Heart right ventricle (tissue), 16 donors: ENCODE measurements around the gene STAM2. TPM values are rescaled to one million over a fixed set of nuclear protein-coding genes. Genes with fewer than 3 reads are reported as not detected.
"Not testable (repeated sequence)": the region's sequence is repeated elsewhere in the genome, so short reads cannot be mapped to it uniquely, and the experiment has no call there.

Source experiments
- ATAC-seq, 8 donors: fragments of 200-7000 bp; cut with Tn5 transposase; one replicate each; pipeline ENCODE4 v1.9.1; 2020; ENCODE audit warnings: mild to moderate bottlenecking in 8 of 8, moderate library complexity in 8 of 8, moderate number of reproducible peaks in 1 of 8
- DNase-seq, 2 donors: peaks; one replicate each; pipeline ENCODE4 v3.0.0-alpha.2; 2020
- H3K27ac ChIP-seq, 10 donors: fragments of 200-600 bp; sonication (generic) in 2 of 10; one replicate each; pipeline versions ENCODE4 v1.5.0 to v1.8.0; 2020 to 2022; ENCODE audit warnings: mild to moderate bottlenecking in 3 of 10
- H3K27me3 ChIP-seq, 7 donors: fragments of 200-600 bp; one replicate each; pipeline ENCODE4 v1.8.0; 2021 to 2022; ENCODE audit warnings: mild to moderate bottlenecking in 2 of 7
- H3K36me3 ChIP-seq, 9 donors: fragments of 200-600 bp; sonication (generic) in 1 of 9; one replicate each; pipeline versions ENCODE4 v1.5.0 to v1.8.0; 2020 to 2022; ENCODE audit warnings: mild to moderate bottlenecking in 2 of 9
- H3K4me1 ChIP-seq, 9 donors: fragments of 200-600 bp; sonication (generic) in 1 of 9; one replicate each; pipeline versions ENCODE4 v1.5.0 to v1.8.0; 2020 to 2022; ENCODE audit warnings: mild to moderate bottlenecking in 4 of 9
- H3K4me3 ChIP-seq, 10 donors: fragments of 200-600 bp; sonication (generic) in 2 of 10; one replicate each; pipeline versions ENCODE4 v1.5.0 to v1.8.0; 2020 to 2022; ENCODE audit warnings: mild to moderate bottlenecking in 7 of 10, moderate library complexity in 2 of 10
- H3K9me3 ChIP-seq, 11 donors: fragments of 200-600 bp in 10 of 11; sonication (generic) in 2 of 11; one replicate each; pipeline versions ENCODE4 v1.5.0 to v1.8.0; 2013 to 2022; ENCODE audit warnings: mild to moderate bottlenecking in 2 of 11, control low read depth in 1 of 11, moderate library complexity in 1 of 11
- WGBS, 2 donors: extraction: QIAGEN DNeasy Blood & Tissue Kit; methylation state at CpG; one replicate each; pipeline ENCODE4 v1.1.7; 2013; ENCODE audit warnings: inconsistent platforms in 1 of 2; 5-methylcytosine and 5-hydroxymethylcytosine counted together
- intact Hi-C, 10 donors: fragments of 100-400 bp; cut with DNase I; formaldehyde crosslinking; loops; one replicate each; pipeline versions ENCODE4 v1.11.1 to v1.14.2; 2022
- polyA plus RNA-seq, 2 donors: library from polyadenylated mRNA; stranded (reverse); fragments of 200-250 nt; gene quantifications; one replicate each; pipeline ENCODE4 v1.2.3, GENCODE V29; 2013
- total RNA-seq, 10 donors: library from RNA; stranded (reverse); fragmentation: NEBNext Ultra II Directional in 3 of 10; extraction: Animal tissue kit (Norgen Biotek cat#: 25700) in 3 of 10; gene quantifications; one replicate each; pipeline versions ENCODE4 v1.2.1 to v1.2.4, GENCODE V29; 2021 to 2023
- TF ChIP-seq, protein P1 (sequence below), 9 donors: fragments of 200-600 bp; sonication (generic) in 2 of 9; IDR thresholded peaks; one replicate each; pipeline versions ENCODE4 v1.5.0 to v1.8.0; 2021 to 2022; ENCODE audit warnings: antibody characterized with exemption in 9 of 9, mild to moderate bottlenecking in 5 of 9, moderate library complexity in 1 of 9
- donor health status: Arrhythmogenic right ventricular cardiomyopathy.
- donor health status: ischemic (EF 13 %, LVEDD 7.1; RV severe dilation, severe dysfunction).
- donor health status: healthy with polysubstance abuse.
- donor health status: DM: no; HTN: yes; CAD: no.
- donor health status: DM: no; HTN: no; CAD: no.
- donor health status: ischemic (EF 25% LVEDD 6.9; RV normal size, moderate dysfunction).
- donor health status: ischemic (EF 25% LVEDD 5.7; RV mildly dilated, moderate dysfunction).
- donor health status: healthy.
- donor health status: DM: yes; HTN: yes; CAD: no.
- donor health status: Ischemic cardiomyopathy.
- donor health status: ischemic (EF 35%, LVEDD 5.7; RV mildly dilated, moderate dysfunction).
- donor health status: nonischemic (EF 11% LVEDD 7.7; RV severe dilation, severe dysfunction).
- donor health status: DM: yes; HTN: yes; CAD: no.
- donor health status: PGD.
- donor health status: ischemic (EF 29% LVEDD 5.4; RV normal size, mild dysfunction).
- donor health status: nonischemic (EF 23%, LVEDD 6.1; RV moderate dilation, normal function).

STAM2 gene
- total and polyA plus RNA-seq, 12 donors, result 6.9 to 35.9 (median 25.0) TPM

DNA sequence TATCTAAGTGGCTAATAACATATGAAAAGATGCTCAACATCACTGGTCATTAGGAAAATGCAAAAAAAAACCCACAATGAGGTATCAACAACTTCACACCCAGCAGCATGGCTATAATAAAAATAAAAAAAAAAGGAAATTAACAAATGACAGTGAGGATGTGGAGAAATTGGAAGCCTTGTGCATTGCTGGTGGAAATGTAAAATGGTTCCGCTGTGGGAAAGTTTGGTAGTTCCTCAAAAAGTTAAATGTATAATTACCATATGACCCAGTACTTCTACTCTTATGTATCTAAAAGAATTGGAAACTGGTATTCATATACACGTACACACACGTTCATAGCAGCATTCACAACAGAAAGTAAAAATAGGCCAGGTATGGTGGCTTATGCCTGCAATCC, 61.2 kb downstream of the STAM2 start:
- H3K4me1 ChIP-seq, result no peaks in the 10 kb centered on the region
- no peak overlapping the region for H3K4me3 ChIP-seq
- H3K36me3 ChIP-seq, result peaks cover 0 to 14% (median 0%) of the 10 kb centered on the region in 9 donors
- ATAC-seq (no peak), DNase-seq (no peak)
- no peaks in the 10 kb centered on the region for H3K27me3 ChIP-seq
- H3K27ac ChIP-seq, result no peak overlapping the region
- 97% methylated on average over 3 of the region's 3 CpGs for WGBS, 2 donors
- no peaks in the 10 kb centered on the region for H3K9me3 ChIP-seq
- TF ChIP-seq, protein P1, sequence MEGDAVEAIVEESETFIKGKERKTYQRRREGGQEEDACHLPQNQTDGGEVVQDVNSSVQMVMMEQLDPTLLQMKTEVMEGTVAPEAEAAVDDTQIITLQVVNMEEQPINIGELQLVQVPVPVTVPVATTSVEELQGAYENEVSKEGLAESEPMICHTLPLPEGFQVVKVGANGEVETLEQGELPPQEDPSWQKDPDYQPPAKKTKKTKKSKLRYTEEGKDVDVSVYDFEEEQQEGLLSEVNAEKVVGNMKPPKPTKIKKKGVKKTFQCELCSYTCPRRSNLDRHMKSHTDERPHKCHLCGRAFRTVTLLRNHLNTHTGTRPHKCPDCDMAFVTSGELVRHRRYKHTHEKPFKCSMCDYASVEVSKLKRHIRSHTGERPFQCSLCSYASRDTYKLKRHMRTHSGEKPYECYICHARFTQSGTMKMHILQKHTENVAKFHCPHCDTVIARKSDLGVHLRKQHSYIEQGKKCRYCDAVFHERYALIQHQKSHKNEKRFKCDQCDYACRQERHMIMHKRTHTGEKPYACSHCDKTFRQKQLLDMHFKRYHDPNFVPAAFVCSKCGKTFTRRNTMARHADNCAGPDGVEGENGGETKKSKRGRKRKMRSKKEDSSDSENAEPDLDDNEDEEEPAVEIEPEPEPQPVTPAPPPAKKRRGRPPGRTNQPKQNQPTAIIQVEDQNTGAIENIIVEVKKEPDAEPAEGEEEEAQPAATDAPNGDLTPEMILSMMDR (IDR thresholded peaks at IDR 0.05), result no peak
- intact Hi-C loops, result no loop called here

- ATAC-seq, H3K4me1 ChIP-seq, intact Hi-C loops, H3K27ac ChIP-seq, H3K9me3 ChIP-seq, H3K27me3 ChIP-seq, DNase-seq, H3K36me3 ChIP-seq, H3K4me3 ChIP-seq: not testable (repeated sequence)
- 94 to 98% methylated on average over 13 of the region's 13 CpGs for WGBS, 2 donors
Observed at GRCh38 chr2:152107140-152107539, 68.4 kb downstream of the STAM2 start.

DNA sequence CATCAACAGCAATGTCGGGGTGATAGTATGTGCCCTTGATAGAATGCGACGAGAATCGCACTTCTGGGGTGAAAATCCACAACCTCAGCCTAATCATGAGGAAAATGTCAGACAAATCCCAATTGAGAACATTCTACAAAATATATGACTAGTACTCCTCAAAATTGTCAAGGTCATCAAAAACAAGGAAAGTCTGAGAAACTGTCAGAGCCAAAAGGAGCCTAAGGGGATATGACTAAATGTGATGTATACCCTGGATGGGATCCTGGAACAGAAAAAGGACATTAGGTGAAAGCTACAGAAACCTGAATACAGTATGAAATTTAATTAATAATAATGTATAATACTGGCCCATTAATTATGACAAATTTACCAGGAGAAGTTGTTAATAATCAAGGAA, 69.1 kb downstream of the STAM2 start:
- no peak for DNase-seq
- Histone ChIP-seq H3K4me3 (no peak overlapping the region), H3K27me3 (peaks cover 0 to 9% (median under 1%) of the 10 kb centered on the region in 7 donors), H3K9me3 (no peaks in the 10 kb centered on the region), H3K36me3 (no peaks in the 10 kb centered on the region), H3K27ac (no peak overlapping the region), H3K4me1 (no peaks in the 10 kb centered on the region)
- TF ChIP-seq, protein P1 (IDR thresholded peaks at IDR 0.05), result no peak
- intact Hi-C loops, result no loop called here
- ATAC-seq, result no peak
- WGBS, 2 donors, result 81% methylated on average over 4 of the region's 4 CpGs

DNA sequence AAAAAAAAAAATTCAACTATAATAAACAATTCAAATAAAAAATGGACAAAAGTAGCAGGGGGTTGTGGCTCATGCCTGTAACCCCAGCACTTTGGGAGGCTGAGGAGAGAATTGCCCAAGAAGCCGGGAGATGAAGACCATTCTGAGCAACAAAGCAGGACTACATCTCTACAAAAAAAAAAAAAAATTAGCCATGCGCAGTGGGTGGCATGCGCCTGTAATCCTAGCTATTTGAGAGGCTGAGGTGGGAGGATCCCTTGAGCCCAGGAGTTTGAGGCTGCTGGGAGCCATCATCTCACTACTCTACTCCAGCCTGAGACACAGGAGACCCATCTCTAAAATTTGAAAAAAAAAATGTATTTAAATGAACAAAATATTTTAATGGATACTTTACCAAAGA, 72.3 kb downstream of the STAM2 start:
- H3K4me3 ChIP-seq, result no peak overlapping the region
- no peak overlapping the region for H3K27ac ChIP-seq
- intact Hi-C loops, result no loop called here
- H3K27me3 ChIP-seq, result peaks cover 0 to 36% (median 16%) of the 10 kb centered on the region in 7 donors
- H3K36me3 ChIP-seq, result no peaks in the 10 kb centered on the region
- 95 to 99% methylated on average over 3 of the region's 3 CpGs for WGBS, 2 donors
- TF ChIP-seq, protein P1 (IDR thresholded peaks at IDR 0.05), result no peak
- H3K9me3 ChIP-seq, result no peaks in the 10 kb centered on the region
- H3K4me1 ChIP-seq, result peaks cover 0 to 15% (median 10%) of the 10 kb centered on the region in 9 donors
- ATAC-seq (no peak), DNase-seq (no peak)

GRCh38 chr2:152100961-152101360, 74.6 kb downstream of the STAM2 start:
- intact Hi-C loops, result no loop called here
- Histone ChIP-seq H3K4me1 (peaks cover 0 to 27% (median 13%) of the 10 kb centered on the region in 9 donors), H3K27me3 (peaks cover 0 to 52% (median 16%) of the 10 kb centered on the region in 7 donors), H3K36me3 (no peaks in the 10 kb centered on the region), H3K4me3 (no peak overlapping the region), H3K27ac (no peak overlapping the region), H3K9me3 (no peaks in the 10 kb centered on the region)
- DNase-seq (no peak), ATAC-seq (no peak)
- TF ChIP-seq, protein P1 (IDR thresholded peaks at IDR 0.05), result no peak
- WGBS, 2 donors, result 81 to 90% methylated on average over 2 of the region's 2 CpGs
